Stimulated activated CD4-positive, alpha-beta T cell treated with anti-CD3 and anti-CD28 coated beads, Interleukin-12 subunit alpha, Interleukin-12 subunit beta, amount 100 ng/mL, for 4 hours (primary cell): ENCODE measurements around the gene ATG10.

Experiments
- DNase-seq: peaks from one replicate; pipeline ENCODE4 v3.0.0-alpha.2; 2020

The ATG10 gene

GRCh38 chr5:82142217-82142841 is 170.5 kb downstream of the ATG10 start:
- DNase-seq, result no peak

GRCh38 chr5:82142928-82143577 is 171.2 kb downstream of the ATG10 start:
- DNase-seq, result no peak

- DNase-seq, result no peak
Observed at GRCh38 chr5:82147860-82148573, 176.2 kb downstream of the ATG10 start.

- DNase-seq, result no peak
Observed at GRCh38 chr5:82149434-82149833, 177.6 kb downstream of the ATG10 start.

- no peak for DNase-seq
Observed at GRCh38 chr5:82150559-82150958, 178.7 kb downstream of the ATG10 start.

- no peak for DNase-seq
Observed at GRCh38 chr5:82151204-82151603, 179.4 kb downstream of the ATG10 start.

GRCh38 chr5:82151662-82152061 is 179.8 kb downstream of the ATG10 start:
- no peak for DNase-seq

- DNase-seq, result no peak
Observed at GRCh38 chr5:82152978-82153481, 181.2 kb downstream of the ATG10 start.

GRCh38 chr5:82154776-82155175 is 183.0 kb downstream of the ATG10 start:
- DNase-seq, result no peak

GRCh38 chr5:82155305-82155704 is 183.5 kb downstream of the ATG10 start:
- no peak for DNase-seq

GRCh38 chr5:82156874-82157273 is 185.1 kb downstream of the ATG10 start:
- no peak for DNase-seq

- DNase-seq, result no peak
Observed at GRCh38 chr5:82158755-82159413, 187.1 kb downstream of the ATG10 start.

GRCh38 chr5:82160948-82161347 is 189.1 kb downstream of the ATG10 start:
- no peak for DNase-seq

GRCh38 chr5:82162573-82162972 is 190.8 kb downstream of the ATG10 start:
- no peak for DNase-seq

- DNase-seq, result no peak
Observed at GRCh38 chr5:82163452-82164175, 191.8 kb downstream of the ATG10 start.

GRCh38 chr5:82164176-82164976 is 192.6 kb downstream of the ATG10 start:
- no peak for DNase-seq

- DNase-seq, result no peak
Observed at GRCh38 chr5:82164977-82165713, 193.3 kb downstream of the ATG10 start.

- no peak for DNase-seq
Observed at GRCh38 chr5:82165740-82166530, 194.1 kb downstream of the ATG10 start.

GRCh38 chr5:82167372-82167935 is 195.6 kb downstream of the ATG10 start:
- no peak for DNase-seq

- DNase-seq, result no peak
Observed at GRCh38 chr5:82168294-82168693, 196.5 kb downstream of the ATG10 start.
